B cell (primary cell): ENCODE measurements around the gene PADI4. TPM values are rescaled to one million over a fixed set of nuclear protein-coding genes. Genes with fewer than 3 reads are reported as not detected.

Experiments
- ATAC-seq: fragments of 200-7000 bp; cut with Tn5 transposase; one replicate; pipeline ENCODE4 v1.10.0; 2021; ENCODE audit warnings: low read depth, mild to moderate bottlenecking, moderate number of reproducible peaks, moderate library complexity
- CTCF ChIA-PET: fragments of 350-600 bp; sonication (Branson Sonifier 250); formaldehyde crosslinking; loops from one replicate; lab custom pipeline; 2021; ENCODE audit warnings: antibody characterized with exemption, inconsistent platforms; lab: Charles Lee
- POLR2A ChIA-PET: fragments of 350-600 bp; sonication (Branson Sonifier 250); formaldehyde crosslinking; loops from one replicate; lab custom pipeline; 2021; ENCODE audit warnings: antibody characterized with exemption; lab: Charles Lee
- DNase-seq: peaks from one replicate; pipeline ENCODE4 v3.0.0; 2013
- H2AFZ ChIP-seq: 2 replicates; pipeline ENCODE4 v1.6.1; 2012; ENCODE audit warnings: mild to moderate bottlenecking, low read depth, low read length; ENCODE audit not compliant: insufficient read depth, poor library complexity, severe bottlenecking
- H3K27ac ChIP-seq, 2 donors: 1 replicate in 1 of 2; 2 replicates in 1 of 2; pipeline ENCODE4 v1.5.1; 2012 to 2013; ENCODE audit warnings: low read length in 2 of 2, mild to moderate bottlenecking in 2 of 2, moderate library complexity in 1 of 2
- H3K27me3 ChIP-seq, 4 experiments: fragments of 200-600 bp in 1 of 4; sonication (generic) in 1 of 4; replicated peaks in 1 of 4; 1 replicate in 2 of 4; 2 replicates in 2 of 4; pipeline versions ENCODE4 v1.6.1 to v1.7.0; 2013 to 2016; ENCODE audit warnings: low read length in 3 of 4, mild to moderate bottlenecking in 2 of 4, mixed read lengths in 1 of 4, moderate library complexity in 1 of 4; ENCODE audit not compliant: insufficient read depth in 4 of 4, control insufficient read depth in 3 of 4; ENCODE audit errors: control extremely low read depth in 1 of 4
- H3K36me3 ChIP-seq, 2 experiments: replicated peaks in 1 of 2; 1 replicate in 1 of 2; 2 replicates in 1 of 2; pipeline versions ENCODE4 v1.6.1 to v1.7.1; 2013; ENCODE audit warnings: low read length in 1 of 2; ENCODE audit not compliant: insufficient read depth in 2 of 2, control insufficient read depth in 1 of 2; ENCODE audit errors: control extremely low read depth in 1 of 2, extremely low read depth in 1 of 2
- H3K4me1 ChIP-seq, 2 donors: fragments of 200-600 bp in 1 of 2; sonication (generic) in 1 of 2; 1 replicate in 1 of 2; 2 replicates in 1 of 2; pipeline versions ENCODE4 v1.5.1 to v1.6.1; 2013 to 2017; ENCODE audit warnings: low read length in 2 of 2; ENCODE audit not compliant: control insufficient read depth in 2 of 2, insufficient read depth in 2 of 2
- H3K4me2 ChIP-seq: replicated peaks from 2 replicates; pipeline ENCODE3; 2012; ENCODE audit warnings: mild to moderate bottlenecking, low read depth, low read length; ENCODE audit not compliant: poor library complexity, severe bottlenecking
- H3K4me3 ChIP-seq, 5 experiments: fragments of 200-600 bp in 1 of 5; sonication (generic) in 1 of 5; 1 replicate in 3 of 5; 2 replicates in 2 of 5; pipeline versions ENCODE4 v1.5.1 to v1.7.0; 2011 to 2016; ENCODE audit warnings: low read length in 4 of 5, mild to moderate bottlenecking in 4 of 5, low read depth in 2 of 5, control low read depth in 1 of 5, moderate library complexity in 1 of 5; ENCODE audit not compliant: insufficient read depth in 1 of 5; ENCODE audit errors: control extremely low read depth in 1 of 5, extremely low read depth in 1 of 5
- H3K79me2 ChIP-seq: fragments of 200-600 bp; sonication (generic); one replicate; pipeline ENCODE4 v1.6.0; 2016; ENCODE audit warnings: low read length; ENCODE audit not compliant: control insufficient read depth, insufficient read depth
- H3K9ac ChIP-seq: fragments of 200-600 bp; sonication (generic); 2 replicates; pipeline ENCODE4 v1.6.1; 2017; ENCODE audit warnings: mild to moderate bottlenecking, low read length, moderate library complexity
- H3K9me3 ChIP-seq, 3 donors: one replicate each; pipeline versions ENCODE4 v1.6.1 to v1.7.1; 2013; ENCODE audit warnings: low read length in 2 of 3; ENCODE audit not compliant: control insufficient read depth in 2 of 3, insufficient read depth in 1 of 3; ENCODE audit errors: control extremely low read depth in 1 of 3
- H4K20me1 ChIP-seq: 2 replicates; pipeline ENCODE4 v1.6.0; 2012; ENCODE audit warnings: mild to moderate bottlenecking, low read length; ENCODE audit not compliant: insufficient read depth, control insufficient read depth, poor library complexity, severe bottlenecking
- H3K27ac Mint-ChIP-seq: one replicate; pipeline ENCODE4 v1.8.0; 2021; ENCODE audit warnings: mixed read lengths
- H3K27me3 Mint-ChIP-seq: one replicate; pipeline ENCODE4 v1.8.0; 2021; ENCODE audit warnings: mixed read lengths
- H3K4me1 Mint-ChIP-seq: one replicate; pipeline ENCODE4 v1.8.0; 2021; ENCODE audit warnings: mixed read lengths
- H3K4me3 Mint-ChIP-seq: one replicate; pipeline ENCODE4 v1.8.0; 2021; ENCODE audit warnings: mixed read lengths
- H3K9me3 Mint-ChIP-seq: one replicate; pipeline ENCODE4 v1.8.0; 2022; ENCODE audit warnings: mixed read lengths; ENCODE audit not compliant: insufficient read depth
- EZH2 ChIP-seq: IDR thresholded peaks from 2 replicates; pipeline ENCODE4 v1.6.1; 2012; ENCODE audit warnings: borderline replicate concordance, low read depth, mild to moderate bottlenecking, moderate library complexity, low read length; ENCODE audit not compliant: insufficient read depth, poor library complexity, severe bottlenecking
- WGBS: methylation state at CpG from one replicate; pipeline ENCODE4 v1.1.5; 2013; ENCODE audit warnings: missing lambda C conversion rate; ENCODE audit not compliant: insufficient coverage; 5-methylcytosine and 5-hydroxymethylcytosine counted together
- intact Hi-C: fragments of 100-400 bp; cut with micrococcal nuclease; formaldehyde crosslinking; loops from one replicate; pipeline ENCODE4 v1.10.0; 2022
- polyA plus RNA-seq: library from polyadenylated mRNA; depleted of rRNA; stranded (reverse); fragments of >200 nt; gene quantifications from 2 replicates; pipeline ENCODE4 v1.2.3, GENCODE V29; 2012
- total RNA-seq, 2 donors: library from RNA; stranded (reverse); fragments of 120-200 nt in 1 of 2; gene quantifications; 1 replicate in 1 of 2; 2 replicates in 1 of 2; pipeline versions ENCODE4 v1.2.3 to v1.2.4, GENCODE V29; 2013 to 2022
- TF ChIP-seq, protein P1 (sequence below): fragments of 200-600 bp; IDR thresholded peaks from one replicate; pipeline ENCODE4 v1.8.0; 2022; ENCODE audit warnings: antibody characterized with exemption, mild to moderate bottlenecking

PADI4 gene
- total and polyA plus RNA-seq, 2 donors (not counting 1 experiment from before 2014, with no cell fraction given): 0.44 to 0.85 TPM

DNA sequence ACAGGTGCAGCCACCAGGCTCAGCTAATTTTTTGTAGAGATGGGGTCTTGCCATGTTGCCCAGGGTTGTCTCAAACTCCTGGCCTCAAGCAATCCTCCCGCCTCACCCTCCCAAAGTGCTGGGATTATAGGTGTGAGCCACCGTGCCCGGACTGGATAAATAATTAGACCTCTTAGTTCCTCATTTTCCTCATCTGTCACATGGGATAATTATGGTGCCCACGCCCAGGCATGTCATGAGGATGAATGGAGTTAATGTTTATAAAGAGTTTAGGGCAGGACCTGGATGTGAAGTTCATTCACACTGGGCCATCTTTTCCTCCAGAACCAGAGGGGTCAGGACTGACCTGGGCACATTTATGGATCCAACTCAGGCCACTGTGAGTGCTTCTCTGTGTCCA, 35.4 kb upstream of the PADI4 start:
- no peaks in the 10 kb centered on the region for H3K9me3 Mint-ChIP-seq
- DNase-seq: no peak
- ChIA-PET POLR2A (no interaction called here), CTCF (interaction anchor here (0.6 to 1.2 kb wide), 2 partner anchors 26 to 210 kb away, joined by 3 read pairs; no protein-coding TSS in a partner anchor)
- H3K36me3 ChIP-seq: no peaks in the 10 kb centered on the region
- H3K4me3 ChIP-seq: no peak overlapping the region
- no peaks in the 10 kb centered on the region for H4K20me1 ChIP-seq
- H3K4me2 ChIP-seq: no peak overlapping the region
- no peak overlapping the region for H3K27ac ChIP-seq
- H3K4me1 ChIP-seq: no peaks in the 10 kb centered on the region
- H3K9me3 ChIP-seq: no peaks in the 10 kb centered on the region
- H3K27me3 Mint-ChIP-seq: peaks cover 8% of the 10 kb centered on the region
- H2AFZ ChIP-seq: no peak overlapping the region
- no peaks in the 10 kb centered on the region for H3K4me1 Mint-ChIP-seq
- intact Hi-C loops: no loop called here
- H3K79me2 ChIP-seq: no peaks in the 10 kb centered on the region
- H3K9ac ChIP-seq: no peak overlapping the region
- H3K27me3 ChIP-seq: peaks cover 0 to 8% (median 0%) of the 10 kb centered on the region in 4 experiments
- no peak for ATAC-seq
- WGBS: no CpG with 5 or more reads among the region's 4 CpGs
- no peak overlapping the region for H3K4me3 Mint-ChIP-seq
- H3K27ac Mint-ChIP-seq: no peak overlapping the region
- TF ChIP-seq, protein P1, sequence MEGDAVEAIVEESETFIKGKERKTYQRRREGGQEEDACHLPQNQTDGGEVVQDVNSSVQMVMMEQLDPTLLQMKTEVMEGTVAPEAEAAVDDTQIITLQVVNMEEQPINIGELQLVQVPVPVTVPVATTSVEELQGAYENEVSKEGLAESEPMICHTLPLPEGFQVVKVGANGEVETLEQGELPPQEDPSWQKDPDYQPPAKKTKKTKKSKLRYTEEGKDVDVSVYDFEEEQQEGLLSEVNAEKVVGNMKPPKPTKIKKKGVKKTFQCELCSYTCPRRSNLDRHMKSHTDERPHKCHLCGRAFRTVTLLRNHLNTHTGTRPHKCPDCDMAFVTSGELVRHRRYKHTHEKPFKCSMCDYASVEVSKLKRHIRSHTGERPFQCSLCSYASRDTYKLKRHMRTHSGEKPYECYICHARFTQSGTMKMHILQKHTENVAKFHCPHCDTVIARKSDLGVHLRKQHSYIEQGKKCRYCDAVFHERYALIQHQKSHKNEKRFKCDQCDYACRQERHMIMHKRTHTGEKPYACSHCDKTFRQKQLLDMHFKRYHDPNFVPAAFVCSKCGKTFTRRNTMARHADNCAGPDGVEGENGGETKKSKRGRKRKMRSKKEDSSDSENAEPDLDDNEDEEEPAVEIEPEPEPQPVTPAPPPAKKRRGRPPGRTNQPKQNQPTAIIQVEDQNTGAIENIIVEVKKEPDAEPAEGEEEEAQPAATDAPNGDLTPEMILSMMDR: no peak
- TF ChIP-seq EZH2: no peak

DNA sequence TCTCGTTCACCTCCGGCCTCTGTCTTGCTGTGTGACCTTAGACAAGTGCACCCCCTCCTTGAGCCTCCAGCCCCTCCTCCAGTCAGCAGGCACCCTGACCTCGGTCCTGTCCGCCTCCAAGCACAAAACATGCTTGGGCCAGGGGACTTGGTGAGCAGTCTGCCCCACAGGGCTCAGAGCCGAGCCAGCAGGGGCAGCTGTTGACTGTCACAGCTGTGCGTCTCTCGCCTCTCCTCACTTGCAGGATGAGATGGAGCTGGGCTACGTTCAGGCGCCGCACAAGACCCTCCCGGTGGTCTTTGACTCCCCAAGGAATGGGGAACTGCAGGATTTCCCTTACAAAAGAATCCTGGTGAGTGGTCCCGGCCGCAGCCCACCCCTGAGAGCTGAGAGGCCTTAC, 34.9 kb upstream of the PADI4 start:
- Histone ChIP-seq H3K9me3 (no peaks in the 10 kb centered on the region), H2AFZ (no peak overlapping the region), H3K27me3 (peaks cover 0 to 10% (median 0%) of the 10 kb centered on the region in 4 experiments), H3K79me2 (no peaks in the 10 kb centered on the region), H3K27ac (no peak overlapping the region), H3K4me3 (no peak overlapping the region), H3K36me3 (no peaks in the 10 kb centered on the region), H3K9ac (no peak overlapping the region), H3K4me2 (no peak overlapping the region), H3K4me1 (no peaks in the 10 kb centered on the region), H4K20me1 (no peaks in the 10 kb centered on the region)
- TF ChIP-seq EZH2: no peak
- TF ChIP-seq, protein P1: no peak
- ChIA-PET CTCF (interaction anchor here (0.6 kb wide), 1 partner anchor 210 kb away, joined by 3 read pairs; no protein-coding TSS in a partner anchor), POLR2A (no interaction called here)
- DNase-seq (no peak), ATAC-seq (no peak)
- peaks cover 8% of the 10 kb centered on the region for H3K27me3 Mint-ChIP-seq
- no peak overlapping the region for H3K27ac Mint-ChIP-seq
- no peaks in the 10 kb centered on the region for H3K4me1 Mint-ChIP-seq
- whole genome bisulfite sequencing: 92% methylated on average over 13 of the region's 13 CpGs
- intact Hi-C loops: no loop called here
- H3K9me3 Mint-ChIP-seq: no peaks in the 10 kb centered on the region
- no peak overlapping the region for H3K4me3 Mint-ChIP-seq
